Osteoblast (primary cell): Measurements from ENCODE around the gene DUSP15. TPM values are rescaled to one million over a fixed set of nuclear protein-coding genes. Genes with fewer than 3 reads are reported as not detected.

Experiments
- DNase-seq: peaks from one replicate; pipeline ENCODE4 v3.0.0; 2011; ENCODE audit warnings: low spot score, mixed read lengths; ENCODE audit not compliant: insufficient read length; ENCODE audit errors: missing footprints
- H2AFZ ChIP-seq: 2 replicates; pipeline ENCODE4 v1.6.0; 2011; ENCODE audit warnings: mild to moderate bottlenecking, low read length
- H3K27ac ChIP-seq: 2 replicates; pipeline ENCODE4 v1.5.1; 2011; ENCODE audit warnings: mild to moderate bottlenecking, low read depth, low read length, moderate library complexity
- H3K27me3 ChIP-seq: 2 replicates; pipeline ENCODE4 v1.6.0; 2012; ENCODE audit warnings: mild to moderate bottlenecking, control low read depth, inconsistent platforms, low read length, moderate library complexity; ENCODE audit not compliant: insufficient read depth
- H3K36me3 ChIP-seq: 2 replicates; pipeline ENCODE4 v1.5.1; 2011; ENCODE audit warnings: mild to moderate bottlenecking, low read length, control low read depth, moderate library complexity; ENCODE audit not compliant: insufficient read depth
- H3K4me1 ChIP-seq: 2 replicates; pipeline ENCODE4 v1.5.1; 2011; ENCODE audit warnings: mild to moderate bottlenecking, low read length, control low read depth, moderate library complexity; ENCODE audit not compliant: insufficient read depth
- H3K4me2 ChIP-seq: 2 replicates; pipeline ENCODE4 v1.6.0; 2011; ENCODE audit warnings: mild to moderate bottlenecking, low read length; ENCODE audit not compliant: insufficient read depth
- H3K4me3 ChIP-seq: fragments of 200-600 bp; sonication (generic); 3 replicates; pipeline ENCODE4 v1.5.1; 2012; ENCODE audit warnings: mild to moderate bottlenecking, low read length, inconsistent platforms; ENCODE audit not compliant: insufficient read depth
- H3K79me2 ChIP-seq: 2 replicates; pipeline ENCODE4 v1.6.0; 2012; ENCODE audit warnings: mild to moderate bottlenecking, low read length, control low read depth, inconsistent platforms; ENCODE audit not compliant: insufficient read depth
- H3K9me3 ChIP-seq: 2 replicates; pipeline ENCODE4 v1.5.1; 2011; ENCODE audit warnings: low read depth, low read length, control low read depth
- H4K20me1 ChIP-seq: 2 replicates; pipeline ENCODE4 v1.6.0; 2012; ENCODE audit warnings: mild to moderate bottlenecking, low read length, control low read depth; ENCODE audit not compliant: insufficient read depth
- CTCF ChIP-seq: IDR thresholded peaks from 2 replicates; pipeline ENCODE4 v1.5.1; 2011; ENCODE audit warnings: mild to moderate bottlenecking, low read depth, low read length, moderate library complexity; ENCODE audit errors: extremely low read depth
- total RNA-seq: library from RNA; depleted of rRNA; stranded (reverse); fragments of >200 nt; gene quantifications from 2 replicates; pipeline ENCODE4 v1.2.3, GENCODE V29; 2012

The DUSP15 gene
- total RNA-seq, 1 donor = 1.4 TPM

DNA sequence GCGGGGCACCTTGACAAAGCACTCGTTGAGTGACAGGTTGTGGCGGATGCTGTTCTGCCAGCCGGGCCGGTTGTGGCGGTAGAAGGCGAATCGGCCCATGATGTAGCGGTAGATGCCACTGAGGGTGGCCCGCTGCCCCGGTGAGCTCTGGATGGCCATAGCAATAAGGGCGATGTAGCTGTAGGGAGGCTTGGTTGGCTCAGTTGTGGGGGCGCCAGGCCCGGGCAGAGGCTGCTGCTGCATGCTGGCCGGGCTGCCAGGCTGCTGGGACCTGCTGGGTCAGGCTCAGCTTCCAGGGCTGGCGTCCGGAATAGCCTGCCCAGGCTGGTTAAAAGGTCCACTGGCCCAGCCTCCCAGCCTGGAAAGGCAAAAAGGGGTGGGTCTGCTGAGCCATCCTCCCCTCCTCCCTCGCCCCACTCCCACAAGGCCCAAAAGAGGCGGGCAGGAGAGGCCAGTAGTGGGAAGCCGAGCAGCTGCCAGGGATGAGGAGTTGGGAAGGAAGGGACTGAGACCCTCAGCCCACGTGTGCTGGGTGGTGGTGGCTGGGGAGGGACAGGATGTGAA, 24.9 kb downstream of the DUSP15 start, which contains the start of gene FOXS1:
Gene FOXS1 (minus strand): TSS at position 305 of the 564 bp plus-strand sequence. CDS start 62 bp downstream, at position 243.
- Histone ChIP-seq H3K4me3 (no peak within 1 kb of the TSS), H3K4me1 (peaks cover 45% of the 10 kb centered on the region), H3K27ac (no peak within 1 kb of the TSS), H4K20me1 (peaks cover 4% of the 10 kb centered on the region), H3K9me3 (no peaks in the 10 kb centered on the region), H3K27me3 (peaks cover 26% of the 10 kb centered on the region), H2AFZ (peak within 1 kb of the TSS; percentile 21), H3K4me2 (no peak within 1 kb of the TSS), H3K79me2 (no peaks in the 10 kb centered on the region), H3K36me3 (no peaks in the 10 kb centered on the region)
- DNase-seq = peak; percentile 74
- TF ChIP-seq CTCF = no peak

DNA sequence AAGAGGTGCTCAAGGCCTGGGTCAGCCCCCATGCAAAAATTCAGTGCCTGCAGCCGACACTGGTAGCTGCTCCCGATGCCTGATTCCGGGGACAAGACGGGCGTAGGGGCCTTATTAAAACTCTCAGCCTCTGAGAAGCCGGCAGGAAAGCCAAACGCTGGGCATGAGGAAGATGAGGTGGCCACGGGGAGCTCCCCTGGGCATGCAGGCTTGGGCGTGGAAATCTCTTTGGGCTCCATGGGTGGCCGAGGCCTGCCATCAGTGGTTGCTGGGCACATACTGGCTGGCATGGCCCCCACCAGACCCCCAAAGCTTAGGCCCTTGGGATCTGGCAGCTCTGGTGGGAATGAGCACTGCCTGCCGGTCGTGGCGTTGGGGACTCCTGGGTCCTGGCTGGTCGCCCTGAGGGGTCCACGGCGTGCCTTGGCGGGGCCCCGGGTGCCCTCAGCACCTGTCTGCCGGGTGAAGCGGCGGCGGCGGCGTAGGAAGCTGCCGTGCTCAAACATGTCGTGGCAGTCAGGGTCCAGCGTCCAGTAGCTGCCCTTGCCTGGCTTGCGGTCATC, 25.5 kb downstream of the DUSP15 start:
- peaks cover 45% of the 10 kb centered on the region for H3K4me1 ChIP-seq
- DNase-seq = peak; percentile 76
- peaks cover 4% of the 10 kb centered on the region for H4K20me1 ChIP-seq
- no peaks in the 10 kb centered on the region for H3K79me2 ChIP-seq
- no peak for TF ChIP-seq CTCF
- H2AFZ ChIP-seq = no peak overlapping the region
- H3K27ac ChIP-seq = no peak overlapping the region
- H3K4me3 ChIP-seq = no peak overlapping the region
- H3K4me2 ChIP-seq = no peak overlapping the region
- H3K27me3 ChIP-seq = peaks cover 21% of the 10 kb centered on the region
- no peaks in the 10 kb centered on the region for H3K36me3 ChIP-seq
- no peaks in the 10 kb centered on the region for H3K9me3 ChIP-seq

- H3K36me3 ChIP-seq = no peaks in the 10 kb centered on the region
- TF ChIP-seq CTCF = no peak
- peaks cover 13% of the 10 kb centered on the region for H3K27me3 ChIP-seq
- peaks cover 4% of the 10 kb centered on the region for H4K20me1 ChIP-seq
- peak; percentile 68 for DNase-seq
- no peaks in the 10 kb centered on the region for H3K9me3 ChIP-seq
- H3K4me1 ChIP-seq = peaks cover 48% of the 10 kb centered on the region
- no peak overlapping the region for H2AFZ ChIP-seq
- H3K27ac ChIP-seq = no peak overlapping the region
- peak overlapping the region; percentile 74 for H3K4me2 ChIP-seq
- no peak overlapping the region for H3K4me3 ChIP-seq
- no peaks in the 10 kb centered on the region for H3K79me2 ChIP-seq
Measured at GRCh38 chr20:31843881-31844280, 26.4 kb downstream of the DUSP15 start.

- no peak for DNase-seq
- Histone ChIP-seq H3K79me2 (no peaks in the 10 kb centered on the region), H2AFZ (no peak overlapping the region), H4K20me1 (peaks cover 4% of the 10 kb centered on the region), H3K9me3 (no peaks in the 10 kb centered on the region), H3K36me3 (no peaks in the 10 kb centered on the region), H3K4me3 (no peak overlapping the region), H3K4me1 (peaks cover 54% of the 10 kb centered on the region), H3K4me2 (peak overlapping the region; percentile 74), H3K27ac (peak overlapping the region; percentile 93), H3K27me3 (peaks cover 11% of the 10 kb centered on the region)
- TF ChIP-seq CTCF = no peak
Measured at GRCh38 chr20:31843288-31843687, 27.0 kb downstream of the DUSP15 start.
